Measurements from ENCODE around the gene PI4KA. TPM values are rescaled to one million over a fixed set of nuclear protein-coding genes. Genes with fewer than 3 reads are reported as not detected.

The PI4KA gene
- total and polyA plus RNA-seq, 2 experiments from 2014 or later: 17.1 to 38.1 TPM

DNA sequence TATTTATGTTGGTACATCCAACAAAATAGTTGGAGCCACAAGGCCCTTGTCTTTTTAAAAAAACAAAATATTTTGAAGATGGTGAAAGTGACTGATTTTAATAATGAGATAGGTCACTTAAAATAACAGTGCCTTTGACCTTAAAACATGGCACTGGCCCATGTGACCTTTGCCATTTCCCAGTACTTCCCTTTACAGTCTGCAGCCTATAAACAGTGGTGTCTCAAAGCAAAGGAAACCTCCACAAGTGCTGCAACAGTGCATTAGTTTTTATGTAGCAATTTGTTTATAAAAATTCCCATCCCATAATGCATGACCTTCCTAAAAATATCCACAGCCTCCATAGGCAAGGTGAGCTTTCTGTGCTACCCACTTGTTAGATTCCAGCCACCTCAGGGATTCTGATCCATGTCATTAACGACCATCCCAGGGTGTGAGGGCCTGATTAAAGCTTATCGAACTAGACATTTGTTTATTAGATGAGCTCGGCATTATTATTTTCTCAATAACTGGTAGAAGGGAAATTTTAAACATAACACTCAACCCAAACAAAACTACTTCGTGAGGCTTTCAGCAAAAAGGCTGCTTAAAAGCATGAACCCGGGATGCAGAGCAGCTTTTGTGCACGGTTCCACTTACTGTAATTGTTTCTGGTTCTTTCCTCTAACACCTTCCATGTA lies 30.6 kb upstream of the PI4KA start:
- no peaks in the 10 kb centered on the region for H3K4me1 ChIP-seq (ENCODE audit: insufficient read depth)
- TF ChIP-seq ZNF331 (CRISPR knock-in tag; IDR thresholded peaks at IDR 0.05; ENCODE audit: low read depth) (no peak), JUNB (IDR thresholded peaks at IDR 0.05; ENCODE audit: unreplicated experiment) (no peak), EZH2 (IDR thresholded peaks at IDR 0.05; ENCODE audit: low read depth, unreplicated experiment) (no peak), NANOG (IDR thresholded peaks at IDR 0.05; ENCODE audit: borderline replicate concordance) (no peak), CREB1 (CRISPR knock-in tag; IDR thresholded peaks at IDR 0.05; ENCODE audit: low read depth) (no peak), EZH2phosphoT487 (IDR thresholded peaks at IDR 0.05; ENCODE audit: unreplicated experiment) (no peak), ZNF114 (CRISPR knock-in tag; IDR thresholded peaks at IDR 0.05) (no peak), STAT1 (IDR thresholded peaks at IDR 0.05; ENCODE audit: unreplicated experiment) (no peak), POLR2AphosphoS5 (IDR thresholded peaks at IDR 0.05; ENCODE audit: low read depth) (no peak)
- TF ChIP-seq, protein P1, sequence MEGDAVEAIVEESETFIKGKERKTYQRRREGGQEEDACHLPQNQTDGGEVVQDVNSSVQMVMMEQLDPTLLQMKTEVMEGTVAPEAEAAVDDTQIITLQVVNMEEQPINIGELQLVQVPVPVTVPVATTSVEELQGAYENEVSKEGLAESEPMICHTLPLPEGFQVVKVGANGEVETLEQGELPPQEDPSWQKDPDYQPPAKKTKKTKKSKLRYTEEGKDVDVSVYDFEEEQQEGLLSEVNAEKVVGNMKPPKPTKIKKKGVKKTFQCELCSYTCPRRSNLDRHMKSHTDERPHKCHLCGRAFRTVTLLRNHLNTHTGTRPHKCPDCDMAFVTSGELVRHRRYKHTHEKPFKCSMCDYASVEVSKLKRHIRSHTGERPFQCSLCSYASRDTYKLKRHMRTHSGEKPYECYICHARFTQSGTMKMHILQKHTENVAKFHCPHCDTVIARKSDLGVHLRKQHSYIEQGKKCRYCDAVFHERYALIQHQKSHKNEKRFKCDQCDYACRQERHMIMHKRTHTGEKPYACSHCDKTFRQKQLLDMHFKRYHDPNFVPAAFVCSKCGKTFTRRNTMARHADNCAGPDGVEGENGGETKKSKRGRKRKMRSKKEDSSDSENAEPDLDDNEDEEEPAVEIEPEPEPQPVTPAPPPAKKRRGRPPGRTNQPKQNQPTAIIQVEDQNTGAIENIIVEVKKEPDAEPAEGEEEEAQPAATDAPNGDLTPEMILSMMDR (conservative IDR thresholded peaks at IDR 0.05; ENCODE audit: low read depth in 2 of 2): no peak
- TF ChIP-seq, protein P2, sequence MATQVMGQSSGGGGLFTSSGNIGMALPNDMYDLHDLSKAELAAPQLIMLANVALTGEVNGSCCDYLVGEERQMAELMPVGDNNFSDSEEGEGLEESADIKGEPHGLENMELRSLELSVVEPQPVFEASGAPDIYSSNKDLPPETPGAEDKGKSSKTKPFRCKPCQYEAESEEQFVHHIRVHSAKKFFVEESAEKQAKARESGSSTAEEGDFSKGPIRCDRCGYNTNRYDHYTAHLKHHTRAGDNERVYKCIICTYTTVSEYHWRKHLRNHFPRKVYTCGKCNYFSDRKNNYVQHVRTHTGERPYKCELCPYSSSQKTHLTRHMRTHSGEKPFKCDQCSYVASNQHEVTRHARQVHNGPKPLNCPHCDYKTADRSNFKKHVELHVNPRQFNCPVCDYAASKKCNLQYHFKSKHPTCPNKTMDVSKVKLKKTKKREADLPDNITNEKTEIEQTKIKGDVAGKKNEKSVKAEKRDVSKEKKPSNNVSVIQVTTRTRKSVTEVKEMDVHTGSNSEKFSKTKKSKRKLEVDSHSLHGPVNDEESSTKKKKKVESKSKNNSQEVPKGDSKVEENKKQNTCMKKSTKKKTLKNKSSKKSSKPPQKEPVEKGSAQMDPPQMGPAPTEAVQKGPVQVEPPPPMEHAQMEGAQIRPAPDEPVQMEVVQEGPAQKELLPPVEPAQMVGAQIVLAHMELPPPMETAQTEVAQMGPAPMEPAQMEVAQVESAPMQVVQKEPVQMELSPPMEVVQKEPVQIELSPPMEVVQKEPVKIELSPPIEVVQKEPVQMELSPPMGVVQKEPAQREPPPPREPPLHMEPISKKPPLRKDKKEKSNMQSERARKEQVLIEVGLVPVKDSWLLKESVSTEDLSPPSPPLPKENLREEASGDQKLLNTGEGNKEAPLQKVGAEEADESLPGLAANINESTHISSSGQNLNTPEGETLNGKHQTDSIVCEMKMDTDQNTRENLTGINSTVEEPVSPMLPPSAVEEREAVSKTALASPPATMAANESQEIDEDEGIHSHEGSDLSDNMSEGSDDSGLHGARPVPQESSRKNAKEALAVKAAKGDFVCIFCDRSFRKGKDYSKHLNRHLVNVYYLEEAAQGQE (IDR thresholded peaks at IDR 0.05; ENCODE audit: unreplicated experiment): no peak
- TF ChIP-seq, protein P3, sequence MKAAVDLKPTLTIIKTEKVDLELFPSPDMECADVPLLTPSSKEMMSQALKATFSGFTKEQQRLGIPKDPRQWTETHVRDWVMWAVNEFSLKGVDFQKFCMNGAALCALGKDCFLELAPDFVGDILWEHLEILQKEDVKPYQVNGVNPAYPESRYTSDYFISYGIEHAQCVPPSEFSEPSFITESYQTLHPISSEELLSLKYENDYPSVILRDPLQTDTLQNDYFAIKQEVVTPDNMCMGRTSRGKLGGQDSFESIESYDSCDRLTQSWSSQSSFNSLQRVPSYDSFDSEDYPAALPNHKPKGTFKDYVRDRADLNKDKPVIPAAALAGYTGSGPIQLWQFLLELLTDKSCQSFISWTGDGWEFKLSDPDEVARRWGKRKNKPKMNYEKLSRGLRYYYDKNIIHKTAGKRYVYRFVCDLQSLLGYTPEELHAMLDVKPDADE (IDR thresholded peaks at IDR 0.05): no peak
- TF ChIP-seq, protein P4, sequence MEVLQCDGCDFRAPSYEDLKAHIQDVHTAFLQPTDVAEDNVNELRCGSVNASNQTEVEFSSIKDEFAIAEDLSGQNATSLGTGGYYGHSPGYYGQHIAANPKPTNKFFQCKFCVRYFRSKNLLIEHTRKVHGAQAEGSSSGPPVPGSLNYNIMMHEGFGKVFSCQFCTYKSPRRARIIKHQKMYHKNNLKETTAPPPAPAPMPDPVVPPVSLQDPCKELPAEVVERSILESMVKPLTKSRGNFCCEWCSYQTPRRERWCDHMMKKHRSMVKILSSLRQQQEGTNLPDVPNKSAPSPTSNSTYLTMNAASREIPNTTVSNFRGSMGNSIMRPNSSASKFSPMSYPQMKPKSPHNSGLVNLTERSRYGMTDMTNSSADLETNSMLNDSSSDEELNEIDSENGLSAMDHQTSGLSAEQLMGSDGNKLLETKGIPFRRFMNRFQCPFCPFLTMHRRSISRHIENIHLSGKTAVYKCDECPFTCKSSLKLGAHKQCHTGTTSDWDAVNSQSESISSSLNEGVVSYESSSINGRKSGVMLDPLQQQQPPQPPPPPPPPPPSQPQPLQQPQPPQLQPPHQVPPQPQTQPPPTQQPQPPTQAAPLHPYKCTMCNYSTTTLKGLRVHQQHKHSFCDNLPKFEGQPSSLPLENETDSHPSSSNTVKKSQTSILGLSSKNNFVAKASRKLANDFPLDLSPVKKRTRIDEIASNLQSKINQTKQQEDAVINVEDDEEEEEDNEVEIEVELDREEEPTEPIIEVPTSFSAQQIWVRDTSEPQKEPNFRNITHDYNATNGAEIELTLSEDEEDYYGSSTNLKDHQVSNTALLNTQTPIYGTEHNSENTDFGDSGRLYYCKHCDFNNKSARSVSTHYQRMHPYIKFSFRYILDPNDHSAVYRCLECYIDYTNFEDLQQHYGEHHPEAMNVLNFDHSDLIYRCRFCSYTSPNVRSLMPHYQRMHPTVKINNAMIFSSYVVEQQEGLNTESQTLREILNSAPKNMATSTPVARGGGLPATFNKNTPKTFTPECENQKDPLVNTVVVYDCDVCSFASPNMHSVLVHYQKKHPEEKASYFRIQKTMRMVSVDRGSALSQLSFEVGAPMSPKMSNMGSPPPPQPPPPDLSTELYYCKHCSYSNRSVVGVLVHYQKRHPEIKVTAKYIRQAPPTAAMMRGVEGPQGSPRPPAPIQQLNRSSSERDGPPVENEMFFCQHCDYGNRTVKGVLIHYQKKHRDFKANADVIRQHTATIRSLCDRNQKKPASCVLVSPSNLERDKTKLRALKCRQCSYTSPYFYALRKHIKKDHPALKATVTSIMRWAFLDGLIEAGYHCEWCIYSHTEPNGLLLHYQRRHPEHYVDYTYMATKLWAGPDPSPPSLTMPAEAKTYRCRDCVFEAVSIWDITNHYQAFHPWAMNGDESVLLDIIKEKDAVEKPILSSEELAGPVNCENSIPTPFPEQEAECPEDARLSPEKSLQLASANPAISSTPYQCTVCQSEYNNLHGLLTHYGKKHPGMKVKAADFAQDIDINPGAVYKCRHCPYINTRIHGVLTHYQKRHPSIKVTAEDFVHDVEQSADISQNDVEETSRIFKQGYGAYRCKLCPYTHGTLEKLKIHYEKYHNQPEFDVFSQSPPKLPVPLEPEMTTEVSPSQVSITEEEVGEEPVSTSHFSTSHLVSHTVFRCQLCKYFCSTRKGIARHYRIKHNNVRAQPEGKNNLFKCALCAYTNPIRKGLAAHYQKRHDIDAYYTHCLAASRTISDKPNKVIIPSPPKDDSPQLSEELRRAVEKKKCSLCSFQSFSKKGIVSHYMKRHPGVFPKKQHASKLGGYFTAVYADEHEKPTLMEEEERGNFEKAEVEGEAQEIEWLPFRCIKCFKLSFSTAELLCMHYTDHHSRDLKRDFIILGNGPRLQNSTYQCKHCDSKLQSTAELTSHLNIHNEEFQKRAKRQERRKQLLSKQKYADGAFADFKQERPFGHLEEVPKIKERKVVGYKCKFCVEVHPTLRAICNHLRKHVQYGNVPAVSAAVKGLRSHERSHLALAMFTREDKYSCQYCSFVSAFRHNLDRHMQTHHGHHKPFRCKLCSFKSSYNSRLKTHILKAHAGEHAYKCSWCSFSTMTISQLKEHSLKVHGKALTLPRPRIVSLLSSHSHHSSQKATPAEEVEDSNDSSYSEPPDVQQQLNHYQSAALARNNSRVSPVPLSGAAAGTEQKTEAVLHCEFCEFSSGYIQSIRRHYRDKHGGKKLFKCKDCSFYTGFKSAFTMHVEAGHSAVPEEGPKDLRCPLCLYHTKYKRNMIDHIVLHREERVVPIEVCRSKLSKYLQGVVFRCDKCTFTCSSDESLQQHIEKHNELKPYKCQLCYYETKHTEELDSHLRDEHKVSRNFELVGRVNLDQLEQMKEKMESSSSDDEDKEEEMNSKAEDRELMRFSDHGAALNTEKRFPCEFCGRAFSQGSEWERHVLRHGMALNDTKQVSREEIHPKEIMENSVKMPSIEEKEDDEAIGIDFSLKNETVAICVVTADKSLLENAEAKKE (CRISPR knock-in tag; IDR thresholded peaks at IDR 0.05): no peak
- DNase-seq (ENCODE audit: low spot score) (no peak), ATAC-seq (no peak)
- no peaks in the 10 kb centered on the region for H3K9me3 Mint-ChIP-seq
- H4K20me1 ChIP-seq (replicated peaks; ENCODE audit: insufficient read depth): no peaks in the 10 kb centered on the region; the same call in 1 of the 2 replicates
- peaks cover 14% of the 10 kb centered on the region for H3K27me3 Mint-ChIP-seq (ENCODE audit: insufficient read depth, low read depth, poor library complexity)
- H3K4me2 ChIP-seq: no peak overlapping the region
- no peaks in the 10 kb centered on the region for H3F3A ChIP-seq (replicated peaks; ENCODE audit: low read depth)
- no peaks in the 10 kb centered on the region; the same call in 1 of the 2 replicates for H3K36me3 ChIP-seq (ENCODE audit: insufficient read depth)
- no peak overlapping the region for H3K27ac Mint-ChIP-seq
- no peak overlapping the region for H3K4me3 Mint-ChIP-seq
- peaks cover 13% of the 10 kb centered on the region for H3K36me3 Mint-ChIP-seq (ENCODE audit: low read depth)
- H3K4me1 Mint-ChIP-seq: no peaks in the 10 kb centered on the region
- no peak overlapping the region for H3K27ac ChIP-seq (ENCODE audit: low read depth)
- H3K27me3 ChIP-seq (ENCODE audit: insufficient read depth): no peaks in the 10 kb centered on the region
- H3K79me2 ChIP-seq (replicated peaks; ENCODE audit: insufficient read depth): no peaks in the 10 kb centered on the region
- no peaks in the 10 kb centered on the region for H3K9me2 ChIP-seq (ENCODE audit: insufficient read depth)
- no peak overlapping the region for H2AFZ ChIP-seq
- no peak overlapping the region for H3K4me3 ChIP-seq
